GM12874 (cell line): ENCODE measurements around the gene RELT.

ENCODE experiments used
- CTCF ChIP-seq: IDR thresholded peaks from 2 replicates; pipeline ENCODE4 v1.5.1; 2011; ENCODE audit warnings: low read depth, mild to moderate bottlenecking, control low read depth, low read length, moderate library complexity; ENCODE audit not compliant: insufficient read depth

Gene RELT

GRCh38 chr11:73343076-73343873 is 32.9 kb upstream of the RELT start:
- TF ChIP-seq CTCF, result no peak

- TF ChIP-seq CTCF, result no peak
Observed at GRCh38 chr11:73344191-73344607, 32.0 kb upstream of the RELT start.

- TF ChIP-seq CTCF, result no peak
Observed at GRCh38 chr11:73345481-73346160, 30.6 kb upstream of the RELT start.

- TF ChIP-seq CTCF, result no peak
Observed at GRCh38 chr11:73346186-73346935, 29.8 kb upstream of the RELT start.

- no peak for TF ChIP-seq CTCF
Observed at GRCh38 chr11:73347067-73347466, 29.1 kb upstream of the RELT start.

- TF ChIP-seq CTCF, result no peak
Observed at GRCh38 chr11:73348838-73349237, 27.4 kb upstream of the RELT start.

- TF ChIP-seq CTCF, result no peak
Observed at GRCh38 chr11:73349633-73350032, 26.6 kb upstream of the RELT start.
